Activated naive CD8-positive, alpha-beta T cell (primary cell): Measurements from ENCODE around the gene MGMT.

Experiments
- H3K27ac Mint-ChIP-seq: one replicate; pipeline ENCODE4 v1.8.0; 2021; ENCODE audit warnings: mixed read lengths
- H3K27me3 Mint-ChIP-seq: one replicate; pipeline ENCODE4 v1.8.0; 2021; ENCODE audit warnings: mixed read lengths
- H3K36me3 Mint-ChIP-seq: one replicate; pipeline ENCODE4 v1.8.0; 2021; ENCODE audit warnings: mixed read lengths
- H3K4me1 Mint-ChIP-seq: one replicate; pipeline ENCODE4 v1.8.0; 2021; ENCODE audit warnings: low read depth, mixed read lengths
- H3K4me3 Mint-ChIP-seq: one replicate; pipeline ENCODE4 v1.8.0; 2021; ENCODE audit warnings: mild to moderate bottlenecking, mixed read lengths
- H3K9me3 Mint-ChIP-seq: one replicate; pipeline ENCODE4 v1.8.0; 2021; ENCODE audit warnings: low read depth, mixed read lengths

MGMT gene

DNA sequence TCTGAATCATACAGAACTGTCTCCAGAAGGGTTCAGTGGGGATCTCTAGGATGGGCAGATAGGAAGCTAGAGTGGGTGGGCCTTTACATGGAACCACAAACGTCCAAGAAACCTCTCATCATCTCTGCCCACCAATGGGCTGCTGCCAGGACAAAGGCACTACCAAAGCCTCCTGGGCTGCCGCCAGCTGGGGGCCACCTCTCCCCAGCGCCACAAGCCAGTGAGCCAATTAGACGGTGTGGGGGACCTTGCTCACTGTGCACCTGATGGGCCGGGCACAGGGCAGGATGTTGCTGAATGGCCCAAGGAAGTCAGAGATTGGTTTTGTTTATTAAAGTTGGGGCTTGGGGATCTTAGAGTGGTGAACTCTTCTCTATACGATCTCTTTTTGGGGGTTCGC is 242.1 kb downstream of the MGMT start:
- H3K27ac Mint-ChIP-seq: no peak overlapping the region
- peaks cover 24% of the 10 kb centered on the region for H3K36me3 Mint-ChIP-seq
- H3K4me1 Mint-ChIP-seq: no peaks in the 10 kb centered on the region
- no peak overlapping the region for H3K4me3 Mint-ChIP-seq
- H3K27me3 Mint-ChIP-seq: no peaks in the 10 kb centered on the region
- no peaks in the 10 kb centered on the region for H3K9me3 Mint-ChIP-seq

DNA sequence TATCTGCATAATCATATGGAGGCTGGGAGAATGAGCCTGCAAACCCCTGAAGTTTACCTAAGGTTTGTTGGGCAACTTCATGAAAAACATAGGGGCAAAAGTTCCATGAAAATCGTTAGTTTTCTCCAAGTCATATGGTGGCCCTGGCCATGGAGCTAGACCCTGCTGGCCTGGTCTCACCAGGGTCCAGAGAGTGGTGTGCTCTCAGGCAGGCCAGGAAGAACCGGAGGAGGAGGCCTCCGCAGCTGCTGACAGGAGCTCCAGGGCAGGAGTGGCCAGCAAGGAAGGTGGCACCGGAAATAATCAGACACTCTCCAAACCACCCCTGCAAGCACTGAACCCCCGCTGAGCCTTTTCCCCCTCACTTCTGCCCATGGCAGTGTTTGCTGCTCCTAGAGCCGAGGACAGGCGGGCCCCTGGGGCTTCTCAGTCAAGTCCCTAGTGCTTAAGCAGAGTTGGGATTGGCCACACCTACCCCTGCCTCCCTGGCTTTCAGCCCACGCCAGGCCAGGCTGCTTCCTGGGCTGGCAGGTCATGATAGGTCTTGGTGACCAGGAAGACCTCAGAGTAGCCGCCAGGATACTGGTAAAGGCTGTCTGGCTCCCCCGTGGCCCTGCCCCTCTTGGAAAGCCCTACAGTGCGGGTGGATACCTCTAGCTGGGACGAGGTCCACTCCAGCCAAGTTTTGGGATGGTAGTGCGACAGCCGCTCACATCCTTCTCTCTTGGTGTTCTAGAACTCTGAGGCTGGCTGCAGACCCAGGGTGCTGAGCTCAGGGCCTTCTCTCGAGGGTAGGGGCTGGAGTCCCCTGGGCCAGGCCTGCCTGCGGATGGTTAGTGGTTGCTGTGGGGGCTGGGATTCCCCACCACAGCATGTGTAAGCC is 242.8 kb downstream of the MGMT start:
- H3K27me3 Mint-ChIP-seq: no peaks in the 10 kb centered on the region
- H3K4me3 Mint-ChIP-seq: no peak overlapping the region
- no peaks in the 10 kb centered on the region for H3K4me1 Mint-ChIP-seq
- H3K27ac Mint-ChIP-seq: no peak overlapping the region
- H3K36me3 Mint-ChIP-seq: peaks cover 24% of the 10 kb centered on the region
- H3K9me3 Mint-ChIP-seq: no peaks in the 10 kb centered on the region

DNA sequence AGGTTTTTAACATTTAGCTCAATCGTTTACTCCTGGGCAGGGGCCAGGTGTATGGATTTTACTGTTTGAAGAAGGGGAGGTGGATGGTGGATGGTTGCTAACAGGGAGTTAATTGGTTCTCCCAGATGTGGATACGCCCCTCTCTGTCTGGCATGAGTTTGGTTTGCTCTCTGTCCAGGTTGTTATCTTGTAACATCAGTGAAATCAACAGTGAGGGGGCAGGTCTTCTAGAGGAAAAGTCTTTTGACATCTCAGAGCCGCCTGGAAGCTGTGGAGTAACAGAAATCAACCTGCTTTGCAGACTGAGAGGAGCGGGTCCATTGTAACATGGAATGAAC is 243.4 kb downstream of the MGMT start:
- Mint-ChIP-seq H3K9me3 (no peaks in the 10 kb centered on the region), H3K4me1 (no peaks in the 10 kb centered on the region), H3K27me3 (no peaks in the 10 kb centered on the region), H3K4me3 (no peak overlapping the region), H3K27ac (no peak overlapping the region), H3K36me3 (peaks cover 22% of the 10 kb centered on the region)

DNA sequence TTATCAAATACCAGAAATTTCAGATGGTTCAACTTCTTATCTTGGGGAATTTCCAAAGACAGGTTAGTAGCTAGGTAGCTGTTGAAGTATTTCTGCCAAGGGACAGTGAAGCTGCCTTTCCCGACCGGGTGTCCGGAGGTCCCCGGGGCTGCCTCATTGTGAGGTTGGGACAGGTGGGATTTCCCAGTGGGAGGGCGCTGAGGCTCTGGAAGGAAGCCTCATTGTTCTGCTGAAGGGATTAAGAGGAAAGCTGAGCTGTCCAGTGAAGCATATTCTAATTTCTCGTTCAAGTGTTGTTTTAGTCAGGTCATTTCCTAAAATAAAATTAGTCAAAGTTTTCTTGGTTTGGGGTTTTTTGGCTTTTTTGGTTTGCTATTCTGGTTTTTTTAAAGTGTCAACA is 244.2 kb downstream of the MGMT start:
- H3K36me3 Mint-ChIP-seq: peaks cover 26% of the 10 kb centered on the region
- H3K4me1 Mint-ChIP-seq: no peaks in the 10 kb centered on the region
- no peaks in the 10 kb centered on the region for H3K9me3 Mint-ChIP-seq
- H3K27ac Mint-ChIP-seq: no peak overlapping the region
- no peak overlapping the region for H3K4me3 Mint-ChIP-seq
- H3K27me3 Mint-ChIP-seq: no peaks in the 10 kb centered on the region

DNA sequence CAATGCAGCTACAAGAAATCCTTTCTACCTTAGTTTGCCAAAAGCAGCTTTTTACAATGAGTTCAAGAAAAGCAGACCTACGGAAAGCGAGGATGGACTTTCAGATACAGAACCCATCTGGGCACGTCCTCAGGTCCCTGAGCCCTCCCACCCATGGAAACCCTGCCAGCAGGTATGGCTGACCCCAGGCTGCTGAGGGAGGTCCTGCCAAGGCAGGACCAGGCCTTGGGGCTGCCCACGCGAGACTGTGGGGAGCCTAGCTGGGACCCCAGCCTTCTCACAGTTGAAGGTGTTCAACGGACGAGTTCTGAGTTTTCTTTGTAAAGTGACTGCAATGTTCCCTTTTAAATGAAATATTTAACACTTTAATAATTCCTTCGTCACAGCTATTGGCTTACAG is 245.0 kb downstream of the MGMT start:
- Mint-ChIP-seq H3K27me3 (no peaks in the 10 kb centered on the region), H3K4me1 (no peaks in the 10 kb centered on the region), H3K9me3 (no peaks in the 10 kb centered on the region), H3K27ac (no peak overlapping the region), H3K4me3 (no peak overlapping the region), H3K36me3 (peaks cover 30% of the 10 kb centered on the region)

DNA sequence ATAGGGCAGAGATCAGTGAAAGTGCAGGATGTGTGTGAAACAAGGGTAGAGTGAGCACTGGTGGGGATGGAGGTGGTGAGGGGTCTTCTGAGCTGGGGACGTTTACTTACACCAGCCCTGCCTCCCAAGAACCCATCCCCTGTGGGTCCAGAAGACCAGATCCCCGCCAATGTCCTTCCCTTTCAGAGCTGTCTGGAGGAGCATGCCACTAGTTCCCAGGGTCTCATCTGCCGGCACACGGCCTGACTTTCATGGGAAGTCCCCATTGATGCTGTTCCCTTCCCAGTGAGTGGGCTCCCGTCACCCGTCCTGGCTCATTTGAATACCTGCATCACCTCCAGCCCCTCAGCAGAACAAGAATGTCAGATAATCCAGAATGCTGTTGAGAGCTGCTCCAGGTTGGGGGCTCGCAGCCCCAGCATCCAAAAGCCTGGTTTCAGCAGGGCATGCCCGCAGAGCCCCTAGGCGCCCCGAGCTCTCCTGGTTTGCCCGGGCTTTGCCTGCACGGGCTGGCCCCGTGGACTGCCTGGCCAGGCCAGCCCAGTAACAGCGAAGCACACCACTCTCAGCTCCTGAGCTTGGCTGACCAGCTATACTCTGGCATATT is 246.7 kb downstream of the MGMT start:
- Mint-ChIP-seq H3K36me3 (peaks cover 29% of the 10 kb centered on the region), H3K27me3 (no peaks in the 10 kb centered on the region), H3K27ac (no peak overlapping the region), H3K4me3 (no peak overlapping the region), H3K4me1 (no peaks in the 10 kb centered on the region), H3K9me3 (no peaks in the 10 kb centered on the region)

DNA sequence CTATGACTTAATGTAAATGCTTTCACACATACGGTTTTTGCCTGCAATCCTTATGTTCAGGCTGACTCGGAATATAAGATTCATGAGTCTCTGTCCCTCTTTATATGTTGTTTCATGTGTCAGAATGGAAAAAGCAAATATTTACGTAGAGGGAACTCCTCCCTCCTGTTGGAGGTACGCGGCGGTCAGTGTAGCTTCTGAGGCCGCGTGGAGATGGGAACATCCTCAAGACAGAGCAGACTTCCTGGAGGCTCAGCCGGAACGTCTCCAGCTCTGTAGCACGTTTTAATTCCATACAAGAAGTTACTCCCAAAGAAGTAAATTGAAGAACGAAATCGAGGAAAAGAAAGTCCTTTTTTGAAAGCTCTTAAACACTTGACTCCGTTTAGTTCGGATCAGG is 248.8 kb downstream of the MGMT start:
- no peaks in the 10 kb centered on the region for H3K27me3 Mint-ChIP-seq
- H3K36me3 Mint-ChIP-seq: peaks cover 41% of the 10 kb centered on the region
- no peaks in the 10 kb centered on the region for H3K4me1 Mint-ChIP-seq

DNA sequence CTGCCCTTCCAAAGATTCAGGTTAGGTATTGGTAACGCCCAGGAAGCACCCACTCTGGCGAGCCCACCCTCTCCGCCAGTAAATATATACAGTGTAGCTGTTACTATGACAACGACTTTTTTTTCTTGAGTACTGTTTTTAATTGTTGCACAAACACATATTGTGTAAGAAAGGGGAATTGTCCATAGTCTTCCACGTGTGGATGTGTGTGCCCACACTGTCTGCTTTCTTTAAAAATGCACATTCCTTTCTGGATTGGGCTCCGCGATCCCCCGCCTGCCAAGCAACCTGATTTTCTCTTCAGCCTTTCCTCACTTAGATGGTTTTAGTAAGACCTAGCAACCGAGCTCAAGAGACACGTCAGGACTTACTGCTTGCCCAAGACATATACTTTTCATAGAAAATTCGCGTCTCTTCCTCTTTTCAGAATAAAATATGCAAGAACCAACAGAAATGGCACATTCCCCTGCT is 249.2 kb downstream of the MGMT start:
- H3K4me1 Mint-ChIP-seq: no peaks in the 10 kb centered on the region
- peaks cover 4% of the 10 kb centered on the region for H3K9me3 Mint-ChIP-seq
- H3K27ac Mint-ChIP-seq: no peak overlapping the region
- H3K27me3 Mint-ChIP-seq: no peaks in the 10 kb centered on the region
- H3K36me3 Mint-ChIP-seq: peaks cover 42% of the 10 kb centered on the region
- no peak overlapping the region for H3K4me3 Mint-ChIP-seq

More for the DNA sequence above, 248.8 kb downstream of the MGMT start:
- H3K4me3 Mint-ChIP-seq: no peak overlapping the region
- peaks cover 4% of the 10 kb centered on the region for H3K9me3 Mint-ChIP-seq
- no peak overlapping the region for H3K27ac Mint-ChIP-seq

DNA sequence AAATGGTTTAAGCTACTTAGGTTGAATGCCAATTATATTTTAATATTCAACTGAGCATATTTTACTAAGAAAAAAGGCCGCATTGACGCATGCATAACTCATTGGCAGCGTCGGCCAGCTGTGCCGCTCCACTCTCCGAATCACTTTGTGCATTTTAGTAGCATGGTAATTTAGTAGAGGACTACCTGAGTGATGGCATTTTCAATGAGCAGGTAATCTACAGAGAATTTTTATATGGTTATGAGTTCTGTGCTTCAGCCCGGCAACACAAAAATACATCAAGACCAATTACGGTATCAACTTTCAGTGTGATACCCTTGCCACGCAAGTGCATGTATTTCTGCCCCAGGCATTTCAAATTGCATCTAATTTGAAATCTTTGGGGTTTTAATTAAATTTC is 249.8 kb downstream of the MGMT start:
- Mint-ChIP-seq H3K27ac (no peak overlapping the region), H3K4me1 (no peaks in the 10 kb centered on the region), H3K9me3 (peaks cover 4% of the 10 kb centered on the region), H3K27me3 (no peaks in the 10 kb centered on the region), H3K36me3 (peaks cover 42% of the 10 kb centered on the region), H3K4me3 (no peak overlapping the region)

DNA sequence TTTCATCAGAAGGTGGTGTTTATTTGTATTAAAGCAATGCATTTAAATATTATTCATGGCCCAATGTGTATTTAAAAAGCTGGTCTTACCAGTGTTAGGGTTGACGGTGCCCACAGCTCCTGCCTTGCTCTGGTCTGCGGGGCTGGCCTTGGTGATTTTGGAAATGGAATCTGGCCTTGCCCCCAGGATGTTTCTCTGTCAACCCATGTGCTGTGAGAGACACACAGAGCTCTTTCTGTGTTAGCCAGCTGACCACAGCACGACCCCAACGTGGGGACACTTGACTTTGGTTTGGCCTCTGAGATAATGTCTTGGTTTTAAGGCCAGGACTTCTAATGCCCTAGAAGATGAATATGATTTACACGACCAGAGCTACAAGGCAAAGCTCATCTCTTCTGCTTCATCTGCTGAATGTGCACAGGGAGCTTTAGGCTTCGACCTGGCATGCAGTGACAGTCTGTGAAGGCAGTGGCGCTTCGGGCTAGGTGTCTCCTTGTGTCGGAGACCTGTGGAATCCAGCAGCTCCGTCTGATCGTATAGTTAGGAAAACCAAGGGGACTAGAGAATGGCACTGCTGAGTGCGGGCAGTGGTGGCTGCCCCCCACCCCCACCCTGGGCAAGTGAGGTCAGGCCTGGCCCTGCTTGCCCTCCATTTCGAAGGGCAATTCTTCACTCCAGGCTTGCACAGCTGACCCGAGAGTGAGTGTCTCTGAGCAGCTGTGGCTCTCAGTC is 250.9 kb downstream of the MGMT start:
- Mint-ChIP-seq H3K9me3 (peaks cover 4% of the 10 kb centered on the region), H3K27me3 (no peaks in the 10 kb centered on the region), H3K4me1 (no peaks in the 10 kb centered on the region), H3K36me3 (peaks cover 39% of the 10 kb centered on the region), H3K27ac (no peak overlapping the region), H3K4me3 (no peak overlapping the region)

DNA sequence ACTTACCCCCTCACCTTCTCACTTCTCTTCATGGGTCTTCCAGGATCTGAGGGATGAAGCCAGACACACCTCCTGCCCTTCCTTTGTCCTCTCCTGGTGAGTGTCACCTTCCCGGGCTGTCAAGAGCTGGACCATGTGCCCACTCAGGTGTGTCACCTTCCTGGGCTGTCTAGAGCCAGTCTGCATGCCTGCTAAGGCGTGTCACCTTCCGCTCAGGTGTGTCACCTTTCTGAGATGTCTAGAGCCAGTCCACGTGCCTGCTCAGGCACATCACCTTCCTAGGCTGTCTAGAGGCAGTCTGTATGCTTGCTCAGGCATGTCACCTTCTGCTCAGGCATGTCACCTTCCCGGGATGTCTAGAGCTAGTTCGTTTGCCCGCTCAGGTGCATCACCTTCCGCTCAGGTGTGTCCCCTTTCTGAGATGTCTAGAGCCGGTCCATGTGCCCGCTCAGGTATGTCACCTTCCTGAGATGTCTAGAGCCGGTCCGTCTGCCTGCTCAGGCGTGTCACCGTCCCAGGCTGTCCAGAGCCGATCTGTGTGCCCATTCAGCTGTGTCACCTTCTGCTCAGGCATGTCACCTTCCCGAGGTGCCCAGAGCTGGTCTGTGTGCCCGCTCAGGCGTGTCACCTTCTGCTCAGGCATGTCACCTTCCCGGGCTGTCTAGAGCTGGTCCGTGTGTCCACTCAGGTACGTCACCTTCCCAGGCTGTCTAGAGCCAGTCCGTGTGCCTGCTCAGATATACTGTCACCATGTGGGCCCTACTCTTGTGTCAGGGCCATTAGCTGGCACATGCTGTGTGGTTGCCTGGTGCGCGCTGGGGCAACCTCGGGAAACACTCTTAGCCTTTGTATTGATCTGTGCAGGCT is 251.7 kb downstream of the MGMT start:
- no peak overlapping the region for H3K27ac Mint-ChIP-seq
- H3K4me3 Mint-ChIP-seq: no peak overlapping the region
- peaks cover 9% of the 10 kb centered on the region for H3K9me3 Mint-ChIP-seq
- peaks cover 43% of the 10 kb centered on the region for H3K36me3 Mint-ChIP-seq
- no peaks in the 10 kb centered on the region for H3K4me1 Mint-ChIP-seq
- H3K27me3 Mint-ChIP-seq: no peaks in the 10 kb centered on the region

DNA sequence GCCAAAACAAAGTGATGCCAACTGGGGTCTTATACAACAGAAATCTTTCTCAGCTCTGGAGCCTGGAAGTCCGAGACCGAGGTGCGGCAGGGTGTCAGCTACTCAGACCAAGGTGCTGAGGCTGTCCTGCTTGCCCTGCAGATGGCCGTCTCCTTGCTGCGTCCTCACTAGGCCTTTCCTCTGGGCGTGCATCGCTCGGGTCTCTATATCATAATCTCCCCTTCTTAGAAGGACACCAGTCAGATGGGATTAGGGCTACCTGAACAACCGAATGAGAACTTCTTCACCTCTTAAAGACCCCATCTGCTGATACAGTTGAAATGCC is 252.3 kb downstream of the MGMT start:
- no peak overlapping the region for H3K4me3 Mint-ChIP-seq
- no peaks in the 10 kb centered on the region for H3K27me3 Mint-ChIP-seq
- no peaks in the 10 kb centered on the region for H3K4me1 Mint-ChIP-seq
- H3K27ac Mint-ChIP-seq: no peak overlapping the region
- peaks cover 10% of the 10 kb centered on the region for H3K9me3 Mint-ChIP-seq
- peaks cover 46% of the 10 kb centered on the region for H3K36me3 Mint-ChIP-seq

DNA sequence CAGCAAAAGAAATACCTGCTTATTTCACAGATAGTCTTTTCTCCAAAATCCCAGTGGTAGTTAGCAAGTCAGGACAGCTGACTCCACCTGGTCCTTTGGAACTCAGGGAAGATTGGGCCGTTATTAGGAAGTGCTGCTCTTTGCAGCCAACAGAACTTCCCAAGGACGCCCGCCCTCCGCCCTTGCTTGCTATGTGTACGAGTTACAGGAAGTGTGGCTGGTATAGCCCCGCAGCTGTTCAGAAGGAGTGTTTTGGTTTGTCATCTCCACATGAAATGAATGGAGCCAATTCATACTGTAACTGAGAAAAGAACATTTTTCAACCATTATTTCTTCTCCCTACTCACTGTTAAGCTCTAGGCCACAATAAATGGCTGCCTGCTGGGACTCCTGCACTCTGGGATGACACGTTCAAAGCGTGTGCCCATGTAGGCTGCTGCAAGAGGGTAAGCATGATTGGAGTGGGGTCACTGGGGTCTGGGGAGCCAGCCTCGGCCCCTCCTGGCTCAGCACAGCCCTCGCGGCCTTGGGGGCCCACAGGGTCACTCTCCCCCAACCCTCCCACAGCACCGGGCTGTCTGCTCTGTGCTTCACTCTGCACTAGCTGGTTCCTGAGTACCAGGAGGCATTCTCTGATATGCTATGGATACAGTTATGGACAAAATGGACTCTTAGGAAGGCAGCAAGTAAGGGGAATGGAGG is 253.0 kb downstream of the MGMT start:
- H3K27me3 Mint-ChIP-seq: no peaks in the 10 kb centered on the region
- H3K27ac Mint-ChIP-seq: no peak overlapping the region
- H3K9me3 Mint-ChIP-seq: peaks cover 14% of the 10 kb centered on the region
- peaks cover 50% of the 10 kb centered on the region for H3K36me3 Mint-ChIP-seq
- H3K4me1 Mint-ChIP-seq: no peaks in the 10 kb centered on the region
- no peak overlapping the region for H3K4me3 Mint-ChIP-seq

DNA sequence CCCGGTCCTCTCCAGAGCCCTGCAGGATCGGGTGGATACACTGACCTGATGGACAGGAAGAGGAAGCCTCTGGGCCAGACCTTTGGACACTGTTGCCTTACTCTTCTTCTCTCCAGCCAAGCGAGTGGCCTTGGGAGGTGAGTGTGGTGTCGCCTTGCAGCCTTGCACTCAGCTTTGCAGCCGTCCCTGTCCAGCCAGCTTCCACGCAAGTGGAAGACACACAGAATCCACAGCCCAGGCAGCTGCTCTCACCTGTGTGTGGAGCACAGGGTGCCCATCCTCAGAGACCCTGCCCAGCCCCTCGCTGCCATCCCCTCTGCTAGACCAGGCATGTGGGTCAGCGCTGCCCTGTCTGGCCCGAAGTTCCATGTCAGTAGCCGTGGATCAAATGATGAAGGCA is 258.0 kb downstream of the MGMT start:
- H3K4me1 Mint-ChIP-seq: no peaks in the 10 kb centered on the region
- H3K27ac Mint-ChIP-seq: no peak overlapping the region
- no peak overlapping the region for H3K4me3 Mint-ChIP-seq
- no peaks in the 10 kb centered on the region for H3K27me3 Mint-ChIP-seq
- H3K9me3 Mint-ChIP-seq: peaks cover 16% of the 10 kb centered on the region
- peaks cover 42% of the 10 kb centered on the region for H3K36me3 Mint-ChIP-seq
